ENCODE results near the gene SHISA9. TPM values are rescaled to one million over a fixed set of nuclear protein-coding genes. Genes with fewer than 3 reads are reported as not detected.

SHISA9 gene
- total and polyA plus RNA-seq, 8 donors: 0.12 to 1.3 (median 0.37) TPM; not detected in 1

DNA sequence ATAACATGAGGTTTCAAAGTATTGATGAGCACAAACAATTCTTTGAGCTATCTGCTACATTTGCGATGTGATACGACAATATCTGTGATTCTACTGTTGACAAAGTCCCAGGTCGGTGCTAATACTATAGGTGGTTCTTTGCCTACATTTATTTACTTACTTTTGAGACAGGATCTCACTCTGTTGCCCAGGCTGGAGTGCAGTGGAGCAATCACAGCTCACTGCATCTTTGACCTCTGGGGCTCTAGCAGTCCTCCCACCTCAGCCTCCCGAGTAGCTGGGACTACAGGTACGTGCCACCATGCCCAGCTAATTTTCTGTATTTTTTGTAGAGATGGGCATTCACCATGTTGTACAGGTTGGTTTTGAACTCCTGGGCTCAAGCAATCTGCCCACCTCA is 343.4 kb downstream of the SHISA9 start:
- Histone ChIP-seq H3K4me3 (no peak overlapping the region), H3K4me1 (no peaks in the 10 kb centered on the region), H3K27ac (no peak overlapping the region), H3K9me3 (no peaks in the 10 kb centered on the region), H3K27me3 (no peaks in the 10 kb centered on the region), H3K36me3 (no peaks in the 10 kb centered on the region)
- no peak for TF ChIP-seq CTCF (IDR thresholded peaks at IDR 0.05)
- intact Hi-C loops (cut with DNase I): no loop called here
- 74 to 81% methylated on average over 5 of the region's 5 CpGs for WGBS, 2 donors
- FAIRE-seq (no peak), DNase-seq (no peak), ATAC-seq (no peak)

DNA sequence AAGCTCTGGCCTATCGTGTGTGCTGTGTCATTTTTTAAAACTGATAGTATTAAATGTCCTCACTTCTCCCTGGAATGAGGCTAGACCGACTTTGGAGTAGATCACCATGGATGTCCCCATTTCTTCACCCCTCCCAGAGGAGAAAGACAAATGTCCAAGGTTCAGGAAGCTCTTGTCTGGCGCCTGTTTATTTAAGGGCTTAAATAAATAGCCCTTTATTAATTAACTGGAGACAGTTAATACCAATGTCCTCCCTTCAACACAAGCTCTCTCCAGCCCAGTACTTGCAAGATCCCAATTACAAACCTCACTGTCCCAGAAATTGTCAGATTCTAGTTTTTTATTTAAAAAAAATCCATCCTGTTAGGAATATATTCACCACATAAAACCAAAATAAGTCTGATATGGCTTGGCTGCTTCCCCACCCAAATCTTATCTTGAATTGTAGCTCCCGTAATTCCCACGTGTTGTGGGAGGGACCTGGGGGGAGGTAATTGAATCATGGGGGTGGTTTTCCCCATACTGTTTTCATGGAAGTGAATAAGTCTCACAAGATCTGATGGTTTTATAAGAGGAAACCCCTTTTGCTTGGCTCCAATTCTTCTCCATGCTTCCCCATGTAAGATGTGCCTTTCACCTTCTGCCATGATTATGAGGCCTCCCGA is 344.4 kb downstream of the SHISA9 start:
- FAIRE-seq (no peak), DNase-seq (no peak), ATAC-seq (no peak)
- WGBS, 2 donors: 27 to 32% methylated on average over 6 of the region's 6 CpGs
- H3K4me3 ChIP-seq: no peak overlapping the region
- no peak for TF ChIP-seq CTCF (IDR thresholded peaks at IDR 0.05)
- H3K4me1 ChIP-seq: no peaks in the 10 kb centered on the region
- no peaks in the 10 kb centered on the region for H3K36me3 ChIP-seq
- intact Hi-C loops (cut with DNase I): no loop called here
- no peaks in the 10 kb centered on the region for H3K9me3 ChIP-seq
- H3K27ac ChIP-seq: no peak overlapping the region
- H3K27me3 ChIP-seq: no peaks in the 10 kb centered on the region

- TF ChIP-seq CTCF (IDR thresholded peaks at IDR 0.05): no peak
- no peak for DNase-seq
- intact Hi-C loops (cut with DNase I): no loop called here
- H3K27ac ChIP-seq: no peak overlapping the region
- FAIRE-seq: no peak
- 66 to 95% methylated on average over 1 of the region's 1 CpG for WGBS, 2 donors
- no peaks in the 10 kb centered on the region for H3K9me3 ChIP-seq
- no peak overlapping the region for H3K4me3 ChIP-seq
- H3K27me3 ChIP-seq: no peaks in the 10 kb centered on the region
- H3K4me1 ChIP-seq: no peaks in the 10 kb centered on the region
- no peaks in the 10 kb centered on the region for H3K36me3 ChIP-seq
- no peak for ATAC-seq
These were observed 353.7 kb downstream of the SHISA9 start for GRCh38 chr16:13254998-13255614.

GRCh38 chr16:13262270-13263090 is 361.1 kb downstream of the SHISA9 start:
- Histone ChIP-seq H3K36me3 (no peaks in the 10 kb centered on the region), H3K9me3 (no peaks in the 10 kb centered on the region), H3K4me3 (no peak overlapping the region), H3K4me1 (no peaks in the 10 kb centered on the region), H3K27ac (no peak overlapping the region), H3K27me3 (peaks cover 0 to 4% (median 0%) of the 10 kb centered on the region in 4 donors)
- ATAC-seq: no peak
- no peak for FAIRE-seq
- intact Hi-C loops (cut with DNase I): loop anchor here in 1 of 3 donors (10.0 kb wide), 1 partner anchor 48 kb away; no protein-coding TSS in a partner anchor
- no peak for TF ChIP-seq CTCF (IDR thresholded peaks at IDR 0.05)
- DNase-seq: no peak
- 43 to 51% methylated on average over 3 of the region's 3 CpGs for WGBS, 2 donors
